NCI-H2227 treated with DMSO at 0.1 percent for 48 hours (cell line): ENCODE data around the gene CBARP.

Experiments
- DNase-seq: peaks from one replicate; lab custom pipeline; 2025; lab: John Stamatoyannopoulos, UW

The CBARP gene

GRCh38 chr19:1275260-1275975, 37.6 kb upstream of the CBARP start, which contains the start of gene FAM174C:
FAM174C (plus strand) TSS chr19:1275530; CDS start chr19:1275550, 20 bp downstream.
- peak; percentile 87 for DNase-seq

GRCh38 chr19:1274852-1275259, 37.1 kb upstream of the CBARP start:
- no peak for DNase-seq

GRCh38 chr19:1274081-1274851, 36.5 kb upstream of the CBARP start:
- no peak for DNase-seq

GRCh38 chr19:1273263-1274041, 35.6 kb upstream of the CBARP start:
- DNase-seq: no peak

- no peak for DNase-seq
Observed at GRCh38 chr19:1272423-1273262, 34.8 kb upstream of the CBARP start.

GRCh38 chr19:1271528-1272422, 34.0 kb upstream of the CBARP start:
- no peak for DNase-seq

- no peak for DNase-seq
Observed at GRCh38 chr19:1270854-1271527, 33.2 kb upstream of the CBARP start.

- no peak for DNase-seq
Observed at GRCh38 chr19:1270213-1270853, 32.5 kb upstream of the CBARP start.

- DNase-seq: peak; percentile 62
Observed at GRCh38 chr19:1269478-1270212, 31.8 kb upstream of the CBARP start.

- DNase-seq: peak; percentile 81
Observed at GRCh38 chr19:1269065-1269477, 31.3 kb upstream of the CBARP start, which contains the start of gene CIRBP. CIRBP (plus strand) TSS chr19:1269332; CDS start chr19:1270934, 1,602 bp downstream.

GRCh38 chr19:1268226-1269064, 30.6 kb upstream of the CBARP start:
- DNase-seq: no peak

- DNase-seq: peak; percentile 44
Observed at GRCh38 chr19:1267477-1268225, 29.8 kb upstream of the CBARP start.

- no peak for DNase-seq
Observed at GRCh38 chr19:1266916-1267476, 29.2 kb upstream of the CBARP start.

GRCh38 chr19:1266129-1266915, 28.5 kb upstream of the CBARP start:
- DNase-seq: peak; percentile 77

- DNase-seq: no peak
Observed at GRCh38 chr19:1265615-1266128, 27.9 kb upstream of the CBARP start.
